ENCODE results near the gene RAD18. TPM values are rescaled to one million over a fixed set of nuclear protein-coding genes. Genes with fewer than 3 reads are reported as not detected.

The RAD18 gene
- total RNA-seq, 2 experiments from 2014 or later = 44.5 to 45.4 TPM

DNA sequence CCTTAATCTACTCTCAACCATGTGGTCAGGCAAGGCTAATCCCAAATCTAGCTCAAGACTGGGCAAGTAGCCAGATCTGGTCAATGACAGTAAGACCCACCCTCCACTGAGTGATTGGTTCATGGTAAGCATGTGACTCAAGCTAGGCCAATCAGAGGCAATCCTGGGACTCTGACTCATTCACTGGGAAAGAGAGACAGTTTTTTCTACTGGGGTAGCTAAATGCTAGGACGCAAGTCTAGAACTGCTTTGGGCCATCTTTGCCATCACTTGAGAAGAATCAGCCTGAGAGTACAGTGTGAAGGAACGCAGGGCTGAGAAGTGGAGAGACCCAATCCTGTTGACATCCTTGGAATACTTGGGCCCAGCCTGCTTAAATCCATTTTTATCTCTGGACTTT, 9.4 kb upstream of the RAD18 start:
- DNase-seq = no peak
- Mint-ChIP-seq H3K4me1 (ENCODE audit: low read depth) (peaks cover 2% of the 10 kb centered on the region), H3K27me3 (ENCODE audit: low read depth) (no peaks in the 10 kb centered on the region), H3K4me3 (no peak overlapping the region), H3K9me3 (no peaks in the 10 kb centered on the region), H3K36me3 (ENCODE audit: low read depth) (no peaks in the 10 kb centered on the region), H3K27ac (no peak overlapping the region)
- CTCF ChIA-PET = interaction anchor here (0.6 to 4.9 kb wide), 7 partner anchors 15 to 330 kb away, joined by 3 to 56 read pairs (median 4); partner anchors contain the start of genes OXTR and SRGAP3
- intact Hi-C loops (cut with micrococcal nuclease) = no loop called here

DNA sequence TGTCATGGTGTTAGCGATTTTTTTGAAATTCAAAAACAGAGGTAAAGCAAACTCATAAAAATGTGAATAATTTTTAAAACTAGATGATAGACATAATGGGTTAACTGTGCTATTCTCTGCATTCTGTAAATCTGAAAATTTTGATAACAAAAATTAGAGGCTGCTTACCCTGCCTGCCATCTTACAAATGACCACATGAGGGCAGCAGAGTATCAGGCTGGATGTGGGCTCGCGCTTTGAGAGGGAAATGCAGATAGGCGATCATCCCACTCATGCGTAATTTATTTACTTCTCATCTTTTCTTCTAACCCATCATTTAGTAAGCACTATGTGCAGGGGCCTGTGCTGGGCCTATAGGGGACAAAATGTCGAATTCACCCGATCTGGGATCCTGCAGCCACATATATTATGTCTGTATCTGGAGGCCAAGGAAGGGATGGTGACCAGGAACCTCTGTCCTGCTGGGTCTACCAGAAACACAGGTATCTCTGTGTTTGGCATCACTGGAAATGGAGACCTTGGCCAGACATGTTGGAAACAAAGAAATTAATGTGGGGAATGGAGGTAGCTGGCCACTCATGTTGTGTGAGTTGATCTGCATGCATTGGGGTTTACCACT, 7.8 kb upstream of the RAD18 start:
- Mint-ChIP-seq H3K4me1 (ENCODE audit: low read depth) (peaks cover 2% of the 10 kb centered on the region), H3K27me3 (ENCODE audit: low read depth) (no peaks in the 10 kb centered on the region), H3K36me3 (ENCODE audit: low read depth) (no peaks in the 10 kb centered on the region), H3K4me3 (no peak overlapping the region), H3K27ac (no peak overlapping the region), H3K9me3 (no peaks in the 10 kb centered on the region)
- CTCF ChIA-PET = interaction anchor here (0.6 to 4.9 kb wide), 11 partner anchors 9 to 332 kb away, joined by 3 to 56 read pairs (median 3); partner anchors contain the start of genes OXTR and SRGAP3
- intact Hi-C loops (cut with micrococcal nuclease) = loop anchor here (1.0 kb wide), 3 partner anchors 96 to 331 kb away; partner anchors contain the start of gene SRGAP3
- DNase-seq = peak; percentile 85

DNA sequence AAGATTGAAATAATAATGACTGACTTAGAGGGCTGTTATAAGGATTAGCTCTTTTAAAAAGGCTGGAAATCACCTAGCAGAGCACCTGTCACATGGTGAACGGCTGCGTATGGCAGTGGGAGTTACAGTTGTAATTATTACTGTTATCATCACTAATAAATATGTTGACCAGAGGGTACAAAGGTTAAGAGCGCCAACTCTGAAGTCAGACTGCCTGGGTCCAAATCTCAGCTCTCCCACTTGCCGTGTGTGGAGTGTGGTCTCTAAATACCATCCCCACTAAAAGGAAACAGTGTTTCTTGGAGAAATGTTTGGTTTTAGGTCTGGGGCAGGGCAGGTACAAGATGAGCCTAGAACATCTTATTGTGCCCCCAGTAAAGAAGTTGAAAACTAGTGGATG, 6.0 kb upstream of the RAD18 start:
- H3K36me3 Mint-ChIP-seq (ENCODE audit: low read depth) = no peaks in the 10 kb centered on the region
- H3K27ac Mint-ChIP-seq = no peak overlapping the region
- H3K27me3 Mint-ChIP-seq (ENCODE audit: low read depth) = no peaks in the 10 kb centered on the region
- no peak overlapping the region for H3K4me3 Mint-ChIP-seq
- peaks cover 3% of the 10 kb centered on the region for H3K4me1 Mint-ChIP-seq (ENCODE audit: low read depth)
- CTCF ChIA-PET = interaction anchor here (1.1 to 2.8 kb wide), 6 partner anchors 18 to 335 kb away, joined by 3 to 17 read pairs (median 6); no protein-coding TSS in a partner anchor
- H3K9me3 Mint-ChIP-seq = no peaks in the 10 kb centered on the region
- no peak for DNase-seq
- intact Hi-C loops (cut with micrococcal nuclease) = no loop called here

DNA sequence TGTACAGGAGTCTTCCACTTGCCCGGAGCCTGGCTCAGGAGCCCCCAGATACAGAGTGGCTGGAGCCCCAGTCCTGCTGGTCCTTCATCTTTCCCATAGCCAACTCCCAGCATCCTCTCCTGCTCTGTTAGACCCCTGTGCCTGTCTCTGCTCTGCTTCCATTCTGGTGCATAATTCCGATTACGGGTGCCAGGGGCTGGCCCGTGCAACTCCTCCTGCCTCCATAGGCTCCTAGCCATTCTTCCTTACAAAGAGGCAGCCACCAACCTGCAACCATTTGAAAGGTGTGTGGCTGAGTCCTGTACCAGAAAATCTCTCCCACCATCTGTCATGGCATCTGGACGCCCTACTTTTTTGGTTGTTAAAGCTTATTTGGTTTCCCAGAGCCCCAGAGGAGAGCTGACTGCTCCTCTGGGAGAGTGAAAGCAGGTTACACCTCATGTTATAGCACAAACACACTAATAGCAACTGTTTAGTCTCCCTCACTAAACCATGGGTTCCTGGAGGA, 5.2 kb upstream of the RAD18 start:
- DNase-seq = no peak
- Mint-ChIP-seq H3K4me1 (ENCODE audit: low read depth) (peaks cover 7% of the 10 kb centered on the region), H3K36me3 (ENCODE audit: low read depth) (no peaks in the 10 kb centered on the region), H3K9me3 (no peaks in the 10 kb centered on the region), H3K27me3 (ENCODE audit: low read depth) (no peaks in the 10 kb centered on the region), H3K27ac (no peak overlapping the region), H3K4me3 (no peak overlapping the region)
- intact Hi-C loops (cut with micrococcal nuclease) = no loop called here
- CTCF ChIA-PET = interaction anchor here (1.6 to 2.8 kb wide), 4 partner anchors 19 to 336 kb away, joined by 6 to 17 read pairs (median 8); no protein-coding TSS in a partner anchor

DNA sequence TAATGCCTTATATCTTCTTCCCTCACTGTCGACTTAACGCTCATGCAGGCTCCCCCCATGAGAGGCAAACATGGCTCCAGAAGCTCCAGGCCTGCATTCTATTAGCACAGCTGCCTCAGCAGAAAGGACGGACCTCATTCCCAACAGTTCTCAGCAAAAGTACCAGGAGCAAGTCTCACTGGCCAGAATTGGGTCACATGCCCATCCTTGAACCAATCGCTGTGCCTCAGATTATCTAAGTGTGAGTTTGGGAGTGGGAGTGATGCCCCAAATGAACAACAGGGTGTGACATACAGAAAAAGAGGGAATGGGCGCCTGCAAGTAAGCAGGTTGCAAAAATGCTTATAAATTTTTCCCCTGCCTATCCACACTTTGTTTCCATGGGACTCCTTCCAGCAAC, 4.3 kb upstream of the RAD18 start:
- Mint-ChIP-seq H3K4me3 (no peak overlapping the region), H3K36me3 (ENCODE audit: low read depth) (peaks cover 5% of the 10 kb centered on the region), H3K4me1 (ENCODE audit: low read depth) (peaks cover 8% of the 10 kb centered on the region), H3K27me3 (ENCODE audit: low read depth) (no peaks in the 10 kb centered on the region), H3K27ac (no peak overlapping the region), H3K9me3 (no peaks in the 10 kb centered on the region)
- CTCF ChIA-PET = interaction anchor here (1.2 kb wide), 1 partner anchor 334 kb away, joined by 5 read pairs; no protein-coding TSS in a partner anchor
- intact Hi-C loops (cut with micrococcal nuclease) = no loop called here
- no peak for DNase-seq

DNA sequence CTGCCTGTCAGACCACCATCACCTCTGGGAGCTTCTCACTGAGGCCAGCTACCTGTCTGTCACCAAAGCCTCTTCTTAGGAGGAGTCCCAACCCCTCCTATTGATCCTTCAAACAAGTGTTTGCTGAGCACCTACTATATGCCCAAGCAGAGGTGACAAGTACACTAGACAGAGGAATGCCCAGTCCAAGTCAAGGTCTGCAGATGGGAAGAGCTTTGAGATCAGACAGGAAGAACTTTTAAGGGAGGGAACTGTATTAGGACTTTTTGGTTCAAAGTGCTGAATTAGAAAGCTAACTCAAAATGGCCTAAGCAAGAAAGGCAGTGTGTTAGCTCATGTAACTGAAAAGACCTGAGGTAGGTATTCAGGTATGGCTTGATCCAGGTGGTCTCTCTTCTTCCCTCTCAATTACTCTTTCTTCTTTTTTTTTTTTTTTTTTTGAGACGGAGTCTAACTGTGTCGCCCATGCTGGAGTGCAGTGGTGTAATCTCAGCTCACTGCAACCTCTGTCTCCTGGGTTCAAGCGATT, 3.6 kb upstream of the RAD18 start:
- no peak for DNase-seq
- Mint-ChIP-seq H3K36me3 (ENCODE audit: low read depth) (peaks cover 5% of the 10 kb centered on the region), H3K27ac (no peak overlapping the region), H3K4me3 (no peak overlapping the region), H3K27me3 (ENCODE audit: low read depth) (no peaks in the 10 kb centered on the region), H3K4me1 (ENCODE audit: low read depth) (peaks cover 13% of the 10 kb centered on the region), H3K9me3 (no peaks in the 10 kb centered on the region)
- CTCF ChIA-PET = interaction anchor here (0.6 to 2.2 kb wide), 4 partner anchors 19 to 386 kb away, joined by 3 to 8 read pairs (median 4); no protein-coding TSS in a partner anchor
- intact Hi-C loops (cut with micrococcal nuclease) = no loop called here

DNA sequence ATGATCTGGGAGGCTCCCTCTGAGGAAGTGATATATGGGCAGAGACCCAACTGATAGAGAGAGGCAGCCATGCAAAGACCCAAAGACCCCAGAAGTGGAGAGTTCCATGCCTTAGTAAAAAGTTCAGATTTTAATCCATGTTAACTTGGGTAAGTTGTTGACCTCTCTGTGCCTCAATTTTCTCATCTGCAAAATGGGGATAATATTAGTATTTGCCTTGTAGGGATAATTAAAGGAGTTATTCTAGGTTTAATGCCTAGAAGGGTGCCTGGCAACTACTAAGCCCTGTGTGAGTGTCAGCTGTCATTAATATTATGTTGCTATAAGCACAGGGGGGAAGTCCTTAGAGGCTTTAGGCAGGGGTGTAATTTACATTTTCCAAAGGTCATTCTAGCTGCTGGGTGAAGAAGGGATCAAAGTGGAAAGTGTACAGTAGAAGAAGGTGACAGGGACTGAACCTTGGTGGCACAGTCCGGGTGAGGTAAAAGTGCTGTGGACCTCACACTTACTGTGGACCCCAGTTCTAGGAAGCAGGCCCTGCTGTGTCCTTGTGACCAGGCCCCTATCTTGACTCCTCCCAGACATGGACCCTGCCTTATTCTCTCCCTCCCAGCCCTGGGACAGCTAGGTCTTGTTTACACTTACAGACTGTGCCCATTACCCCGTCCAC, 3.0 kb upstream of the RAD18 start:
- no peaks in the 10 kb centered on the region for H3K9me3 Mint-ChIP-seq
- H3K4me1 Mint-ChIP-seq (ENCODE audit: low read depth) = peaks cover 16% of the 10 kb centered on the region
- peaks cover 7% of the 10 kb centered on the region for H3K36me3 Mint-ChIP-seq (ENCODE audit: low read depth)
- DNase-seq = no peak
- CTCF ChIA-PET = interaction anchor here (0.6 to 2.2 kb wide), 5 partner anchors 19 to 387 kb away, joined by 3 to 9 read pairs (median 3); no protein-coding TSS in a partner anchor
- H3K4me3 Mint-ChIP-seq = no peak overlapping the region
- no peak overlapping the region for H3K27ac Mint-ChIP-seq
- H3K27me3 Mint-ChIP-seq (ENCODE audit: low read depth) = no peaks in the 10 kb centered on the region
- intact Hi-C loops (cut with micrococcal nuclease) = no loop called here

DNA sequence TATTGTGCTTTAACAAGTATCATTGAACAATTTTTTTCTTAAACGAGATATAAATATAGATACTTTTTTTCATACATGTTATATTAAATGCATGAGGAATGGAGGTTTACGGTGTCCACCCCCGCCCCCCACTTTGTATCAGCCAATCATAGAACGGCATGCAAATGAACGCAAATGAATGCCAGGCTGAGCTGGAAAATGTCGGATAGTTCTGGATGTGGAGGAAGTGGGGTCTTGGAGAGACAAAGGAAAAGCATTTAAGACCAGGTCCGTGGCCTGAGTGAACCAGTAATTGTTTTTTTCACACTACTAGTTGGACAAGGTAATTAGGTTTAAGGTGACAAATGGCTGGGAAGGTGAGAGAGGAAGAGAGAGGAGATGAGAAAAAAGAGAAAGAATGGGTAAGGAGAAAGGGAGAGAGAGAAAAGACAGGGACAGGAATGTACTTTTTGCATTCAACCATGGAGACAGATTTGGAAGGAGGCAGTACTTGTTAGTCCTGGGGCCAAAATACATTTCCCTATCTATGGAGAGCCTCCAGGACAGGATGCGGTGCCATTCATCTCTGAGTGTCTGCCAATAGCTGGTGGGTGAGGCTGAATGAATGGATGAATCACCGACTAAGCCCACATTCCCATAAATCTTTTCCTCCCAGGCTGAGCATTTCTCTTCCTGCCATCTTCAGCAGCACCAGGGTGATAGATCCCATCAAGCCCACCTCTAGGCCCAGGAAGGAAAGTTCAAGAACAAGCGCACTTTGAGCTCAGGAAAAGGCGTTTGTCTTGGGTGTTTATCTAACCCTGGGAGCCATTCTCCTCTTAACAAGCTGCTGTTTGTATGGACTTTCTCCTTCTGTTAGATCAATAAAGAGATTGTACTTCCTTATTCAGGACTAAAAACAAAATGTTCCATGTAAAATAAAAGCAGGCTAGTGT, 1.4 kb upstream of the RAD18 start:
- Mint-ChIP-seq H3K27ac (no peak overlapping the region), H3K36me3 (ENCODE audit: low read depth) (peaks cover 12% of the 10 kb centered on the region), H3K9me3 (no peaks in the 10 kb centered on the region), H3K4me3 (peak overlapping the region; percentile 97), H3K4me1 (ENCODE audit: low read depth) (peaks cover 26% of the 10 kb centered on the region), H3K27me3 (ENCODE audit: low read depth) (no peaks in the 10 kb centered on the region)
- DNase-seq = no peak
- intact Hi-C loops (cut with micrococcal nuclease) = loop anchor here (5.0 kb wide), 2 partner anchors 218 to 683 kb away; partner anchors contain the start of gene MTMR14
- CTCF ChIA-PET = interaction anchor here (1.3 to 1.8 kb wide), 4 partner anchors 21 to 339 kb away, joined by 3 to 9 read pairs (median 3); no protein-coding TSS in a partner anchor

DNA sequence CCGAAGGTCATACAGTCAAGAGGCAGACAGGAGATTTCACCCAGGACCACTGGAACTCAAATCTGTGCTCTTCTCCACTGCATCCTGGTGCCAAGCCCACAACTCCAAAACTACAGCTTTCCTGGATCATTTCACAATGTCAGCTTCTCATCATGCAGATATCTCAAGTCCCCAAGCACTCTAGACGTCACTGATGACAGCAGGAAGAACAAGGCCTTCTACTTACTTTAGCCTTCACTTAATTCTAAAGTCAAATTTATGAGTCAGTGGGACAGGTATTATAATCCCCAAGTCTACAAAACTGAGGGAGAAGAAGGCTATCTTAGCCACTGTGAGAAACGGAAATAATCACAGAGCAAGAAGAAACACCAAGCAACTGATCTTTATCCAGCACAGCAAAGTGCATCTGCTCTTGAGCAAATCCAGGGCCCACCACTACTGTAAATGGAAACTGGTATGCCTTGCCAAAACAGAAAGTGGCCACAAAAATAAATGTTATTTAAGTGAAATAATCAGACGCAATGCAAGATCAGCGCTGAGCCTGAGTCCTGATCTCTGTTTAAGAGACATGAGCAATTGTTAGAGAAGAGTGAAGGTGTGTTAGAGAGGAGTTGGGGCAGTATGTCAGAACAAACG, 928 bp downstream of the RAD18 start:
- Mint-ChIP-seq H3K9me3 (no peaks in the 10 kb centered on the region), H3K27ac (peak overlapping the region; percentile 94), H3K4me3 (peak overlapping the region; percentile 97), H3K27me3 (ENCODE audit: low read depth) (no peaks in the 10 kb centered on the region), H3K4me1 (ENCODE audit: low read depth) (peaks cover 37% of the 10 kb centered on the region), H3K36me3 (ENCODE audit: low read depth) (peaks cover 26% of the 10 kb centered on the region)
- DNase-seq = no peak
- intact Hi-C loops (cut with micrococcal nuclease) = loop anchor here (2.0 to 5.0 kb wide), 3 partner anchors 220 to 685 kb away; partner anchors contain the start of genes MTMR14 and SETD5
- CTCF ChIA-PET = interaction anchor here (1.0 to 1.3 kb wide), 2 partner anchors 339 to 342 kb away, joined by 3 to 6 read pairs; no protein-coding TSS in a partner anchor

DNA sequence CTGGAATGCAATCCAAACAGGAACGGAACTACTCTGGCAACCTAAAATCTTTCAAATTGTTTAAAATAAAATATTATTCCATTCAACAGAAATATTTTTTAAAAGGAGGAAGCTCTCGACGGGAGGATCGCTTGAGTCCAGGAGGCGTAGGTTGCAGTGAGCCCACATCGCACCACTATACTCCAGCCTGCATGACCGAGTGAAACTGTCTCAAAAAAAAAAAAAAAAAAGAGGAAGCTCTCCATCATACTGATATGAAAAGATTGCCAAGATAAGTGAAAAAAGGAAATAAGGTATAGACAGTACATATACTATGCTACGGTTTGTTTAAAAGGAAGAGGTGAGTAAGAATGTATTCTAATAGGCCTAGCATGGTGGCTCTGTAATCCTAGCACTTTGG, 3.6 kb downstream of the RAD18 start:
- Mint-ChIP-seq H3K36me3 (ENCODE audit: low read depth) (peaks cover 40% of the 10 kb centered on the region), H3K4me3 (no peak overlapping the region), H3K4me1 (ENCODE audit: low read depth) (peaks cover 40% of the 10 kb centered on the region), H3K9me3 (no peaks in the 10 kb centered on the region), H3K27me3 (ENCODE audit: low read depth) (no peaks in the 10 kb centered on the region), H3K27ac (no peak overlapping the region)
- intact Hi-C loops (cut with micrococcal nuclease) = loop anchor here (5.0 kb wide), 2 partner anchors 223 to 688 kb away; partner anchors contain the start of gene MTMR14
- DNase-seq = no peak
- CTCF ChIA-PET = no interaction called here

All from activated naive CD4-positive, alpha-beta T cell treated with anti-CD3 and anti-CD28 coated beads for 36 hours (primary cell).